ENCODE results near the gene SLC1A1. TPM values are rescaled to one million over a fixed set of nuclear protein-coding genes. Genes with fewer than 3 reads are reported as not detected.

The SLC1A1 gene
- total RNA-seq, 3 donors from 2014 or later (not counting 1 experiment from before 2014, with no cell fraction given), result not detected

- peaks cover 0 to 2% of the 10 kb centered on the region in 2 donors for H3K9me3 Mint-ChIP-seq
- DNase-seq (no peak), ATAC-seq (no peak)
- peaks cover 6% of the 10 kb centered on the region for H3K36me3 Mint-ChIP-seq
- WGBS (ENCODE audit: insufficient coverage), result no CpG with 5 or more reads among the region's 2 CpGs
- Histone ChIP-seq H3K9me3 (ENCODE audit: control insufficient read depth, insufficient read depth, low read length) (no peaks in the 10 kb centered on the region), H3K27ac (ENCODE audit: low read length) (no peak overlapping the region), H3K36me3 (ENCODE audit: control insufficient read depth, insufficient read depth, low read length) (no peaks in the 10 kb centered on the region), H3K4me3 (ENCODE audit: low read length) (no peak overlapping the region), H3K4me1 (ENCODE audit: control insufficient read depth, insufficient read depth, low read length) (no peaks in the 10 kb centered on the region), H3K27me3 (ENCODE audit: control insufficient read depth, insufficient read depth, low read length) (peaks cover 4% of the 10 kb centered on the region)
- TF ChIP-seq CTCF (IDR thresholded peaks at IDR 0.05), result no peak
- intact Hi-C loops (cut with micrococcal nuclease), result no loop called here
- H3K27me3 Mint-ChIP-seq (ENCODE audit: low read depth in 2 of 2), result peaks cover 11 to 23% of the 10 kb centered on the region in 2 donors
- H3K4me1 Mint-ChIP-seq, result no peaks in the 10 kb centered on the region
- H3K27ac Mint-ChIP-seq, result no peak overlapping the region
- no peak overlapping the region for H3K4me3 Mint-ChIP-seq
These were observed 28.8 kb upstream of the SLC1A1 start for GRCh38 chr9:4461437-4461836.

DNA sequence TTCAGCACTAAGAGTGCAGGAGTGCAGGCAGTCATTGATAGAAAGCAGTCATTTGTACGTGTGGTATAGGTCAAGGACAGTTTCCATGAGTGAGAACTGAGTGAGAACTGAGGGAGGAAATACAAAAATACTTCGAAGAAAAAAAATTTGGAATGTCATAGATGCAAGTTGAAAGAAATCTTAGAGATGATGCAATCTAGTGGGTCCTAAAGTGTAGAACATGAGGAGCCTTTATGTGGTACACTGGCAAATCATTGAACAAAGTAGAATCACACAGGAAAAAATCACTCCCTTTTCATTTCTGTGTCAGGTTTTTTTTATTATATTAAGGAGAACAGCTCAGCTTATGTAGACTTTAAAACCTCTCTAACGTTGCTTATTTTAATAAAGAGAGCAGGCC, 26.4 kb upstream of the SLC1A1 start:
- intact Hi-C loops (cut with micrococcal nuclease), result no loop called here

GRCh38 chr9:4464911-4465513, 25.3 kb upstream of the SLC1A1 start:
- Mint-ChIP-seq H3K36me3 (peaks cover 6% of the 10 kb centered on the region), H3K27ac (no peak overlapping the region), H3K27me3 (ENCODE audit: low read depth in 2 of 2) (peaks cover 8 to 15% of the 10 kb centered on the region in 2 donors), H3K4me1 (no peaks in the 10 kb centered on the region), H3K4me3 (no peak overlapping the region), H3K9me3 (no peaks in the 10 kb centered on the region)
- no peak for TF ChIP-seq CTCF (IDR thresholded peaks at IDR 0.05)
- peaks cover 4% of the 10 kb centered on the region for H3K27me3 ChIP-seq (ENCODE audit: control insufficient read depth, insufficient read depth, low read length)
- ATAC-seq, result no peak
- H3K4me3 ChIP-seq (ENCODE audit: low read length), result no peak overlapping the region
- H3K27ac ChIP-seq (ENCODE audit: low read length), result no peak overlapping the region
- no peaks in the 10 kb centered on the region for H3K36me3 ChIP-seq (ENCODE audit: control insufficient read depth, insufficient read depth, low read length)
- no peaks in the 10 kb centered on the region for H3K4me1 ChIP-seq (ENCODE audit: control insufficient read depth, insufficient read depth, low read length)
- intact Hi-C loops (cut with micrococcal nuclease), result no loop called here
- WGBS (ENCODE audit: insufficient coverage), result 87% methylated on average over 11 of the region's 11 CpGs
- no peaks in the 10 kb centered on the region for H3K9me3 ChIP-seq (ENCODE audit: control insufficient read depth, insufficient read depth, low read length)
- no peak for DNase-seq

More for the DNA sequence above, 26.4 kb upstream of the SLC1A1 start:
- ATAC-seq (no peak), DNase-seq (no peak)
- no peak for TF ChIP-seq CTCF (IDR thresholded peaks at IDR 0.05)
- no peaks in the 10 kb centered on the region for H3K9me3 ChIP-seq (ENCODE audit: control insufficient read depth, insufficient read depth, low read length)
- no peak overlapping the region for H3K4me3 ChIP-seq (ENCODE audit: low read length)
- no peak overlapping the region for H3K27ac ChIP-seq (ENCODE audit: low read length)
- no peak overlapping the region for H3K27ac Mint-ChIP-seq
- H3K27me3 Mint-ChIP-seq (ENCODE audit: low read depth in 2 of 2), result peaks cover 8 to 21% of the 10 kb centered on the region in 2 donors
- peaks cover 0 to 2% of the 10 kb centered on the region in 2 donors for H3K9me3 Mint-ChIP-seq
- no peak overlapping the region for H3K4me3 Mint-ChIP-seq
- no peaks in the 10 kb centered on the region for H3K36me3 ChIP-seq (ENCODE audit: control insufficient read depth, insufficient read depth, low read length)
- 76% methylated on average over 2 of the region's 3 CpGs for WGBS (ENCODE audit: insufficient coverage)
- no peaks in the 10 kb centered on the region for H3K4me1 Mint-ChIP-seq
- H3K27me3 ChIP-seq (ENCODE audit: control insufficient read depth, insufficient read depth, low read length), result peaks cover 4% of the 10 kb centered on the region
- H3K36me3 Mint-ChIP-seq, result peaks cover 6% of the 10 kb centered on the region
- H3K4me1 ChIP-seq (ENCODE audit: control insufficient read depth, insufficient read depth, low read length), result no peaks in the 10 kb centered on the region

GRCh38 chr9:4465910-4466309, 24.4 kb upstream of the SLC1A1 start:
- H3K36me3 Mint-ChIP-seq, result peaks cover 6% of the 10 kb centered on the region
- H3K4me1 Mint-ChIP-seq, result no peaks in the 10 kb centered on the region
- ATAC-seq (no peak), DNase-seq (no peak)
- H3K36me3 ChIP-seq (ENCODE audit: control insufficient read depth, insufficient read depth, low read length), result no peaks in the 10 kb centered on the region
- intact Hi-C loops (cut with micrococcal nuclease), result no loop called here
- WGBS (ENCODE audit: insufficient coverage), result 90% methylated on average over 1 of the region's 2 CpGs
- peaks cover 4% of the 10 kb centered on the region for H3K27me3 ChIP-seq (ENCODE audit: control insufficient read depth, insufficient read depth, low read length)
- H3K27ac Mint-ChIP-seq, result no peak overlapping the region
- no peaks in the 10 kb centered on the region for H3K4me1 ChIP-seq (ENCODE audit: control insufficient read depth, insufficient read depth, low read length)
- H3K4me3 ChIP-seq (ENCODE audit: low read length), result no peak overlapping the region
- H3K4me3 Mint-ChIP-seq, result no peak overlapping the region
- H3K9me3 Mint-ChIP-seq, result no peaks in the 10 kb centered on the region
- TF ChIP-seq CTCF (IDR thresholded peaks at IDR 0.05), result no peak
- no peak overlapping the region for H3K27ac ChIP-seq (ENCODE audit: low read length)
- H3K27me3 Mint-ChIP-seq (ENCODE audit: low read depth in 2 of 2), result peaks cover 8 to 15% of the 10 kb centered on the region in 2 donors
- H3K9me3 ChIP-seq (ENCODE audit: control insufficient read depth, insufficient read depth, low read length), result no peaks in the 10 kb centered on the region
